Measurements from ENCODE around the gene DLG4.

Gene DLG4

GRCh38 chr17:7211491-7212273 is 8.0 kb downstream of the DLG4 start:
- Histone ChIP-seq H3K27me3 (ENCODE audit: control insufficient read depth, low read length) (no peaks in the 10 kb centered on the region), H3K4me3 (ENCODE audit: low read length) (no peak overlapping the region), H3K9me3 (ENCODE audit: control insufficient read depth, insufficient read depth, low read length) (no peaks in the 10 kb centered on the region), H3K4me2 (ENCODE audit: low read length) (no peak overlapping the region), H3K36me3 (ENCODE audit: control insufficient read depth, low read length) (no peaks in the 10 kb centered on the region), H3K9me2 (replicated peaks; ENCODE audit: control insufficient read depth, low read length) (no peaks in the 10 kb centered on the region), H3K79me2 (ENCODE audit: control insufficient read depth, low read length) (peaks cover 39% of the 10 kb centered on the region), H3K27ac (ENCODE audit: low read depth, low read length) (no peak overlapping the region), H4K20me1 (ENCODE audit: control insufficient read depth, insufficient read depth, low read depth, low read length) (no peaks in the 10 kb centered on the region; the same call in 1 of the 2 replicates), H3F3A (ENCODE audit: control insufficient read depth, insufficient read depth) (0 out of 2 replicates have a peak, but pooled peaks cover 4% of the 10 kb centered on the region), H3K4me1 (ENCODE audit: control insufficient read depth, low read length) (peaks cover 30% of the 10 kb centered on the region)
- TF ChIP-seq CTCF (IDR thresholded peaks at IDR 0.05; ENCODE audit: low read depth, low read length, poor library complexity, severe bottlenecking) (no peak), EZH2phosphoT487 (IDR thresholded peaks at IDR 0.05; ENCODE audit: borderline replicate concordance, low read length) (no peak)

- Histone ChIP-seq H3F3A (ENCODE audit: control insufficient read depth, insufficient read depth) (0 out of 2 replicates have a peak, but pooled peaks cover 4% of the 10 kb centered on the region), H3K27me3 (ENCODE audit: control insufficient read depth, low read length) (no peaks in the 10 kb centered on the region), H3K4me3 (ENCODE audit: low read length) (no peak overlapping the region), H3K9me2 (replicated peaks; ENCODE audit: control insufficient read depth, low read length) (no peaks in the 10 kb centered on the region), H3K27ac (ENCODE audit: low read depth, low read length) (no peak overlapping the region), H4K20me1 (ENCODE audit: control insufficient read depth, insufficient read depth, low read depth, low read length) (no peaks in the 10 kb centered on the region; the same call in 1 of the 2 replicates), H3K4me2 (ENCODE audit: low read length) (no peak overlapping the region), H3K36me3 (ENCODE audit: control insufficient read depth, low read length) (peaks cover under 1% of the 10 kb centered on the region; the same call in 1 of the 2 replicates), H3K4me1 (ENCODE audit: control insufficient read depth, low read length) (peaks cover 28% of the 10 kb centered on the region), H3K9me3 (ENCODE audit: control insufficient read depth, insufficient read depth, low read length) (no peaks in the 10 kb centered on the region), H3K79me2 (ENCODE audit: control insufficient read depth, low read length) (peaks cover 27% of the 10 kb centered on the region)
- TF ChIP-seq CTCF (IDR thresholded peaks at IDR 0.05; ENCODE audit: low read depth, low read length, poor library complexity, severe bottlenecking), result no peak
- no peak for TF ChIP-seq EZH2phosphoT487 (IDR thresholded peaks at IDR 0.05; ENCODE audit: borderline replicate concordance, low read length)
These were observed 10.7 kb downstream of the DLG4 start for GRCh38 chr17:7208754-7209460.

GRCh38 chr17:7208027-7208571 is 11.5 kb downstream of the DLG4 start:
- no peak overlapping the region for H3K4me2 ChIP-seq (ENCODE audit: low read length)
- TF ChIP-seq CTCF (IDR thresholded peaks at IDR 0.05; ENCODE audit: low read depth, low read length, poor library complexity, severe bottlenecking), result no peak
- no peaks in the 10 kb centered on the region for H3K9me2 ChIP-seq (replicated peaks; ENCODE audit: control insufficient read depth, low read length)
- H3K79me2 ChIP-seq (ENCODE audit: control insufficient read depth, low read length), result peaks cover 20% of the 10 kb centered on the region
- H4K20me1 ChIP-seq (ENCODE audit: control insufficient read depth, insufficient read depth, low read depth, low read length), result no peaks in the 10 kb centered on the region; the same call in 1 of the 2 replicates
- no peak overlapping the region for H3K27ac ChIP-seq (ENCODE audit: low read depth, low read length)
- peaks cover 21% of the 10 kb centered on the region for H3K4me1 ChIP-seq (ENCODE audit: control insufficient read depth, low read length)
- H3K27me3 ChIP-seq (ENCODE audit: control insufficient read depth, low read length), result no peaks in the 10 kb centered on the region
- H3F3A ChIP-seq (ENCODE audit: control insufficient read depth, insufficient read depth), result 0 out of 2 replicates have a peak, but pooled peaks cover 2% of the 10 kb centered on the region
- peaks cover 9% of the 10 kb centered on the region for H3K36me3 ChIP-seq (ENCODE audit: control insufficient read depth, low read length)
- no peak overlapping the region for H3K4me3 ChIP-seq (ENCODE audit: low read length)
- no peaks in the 10 kb centered on the region for H3K9me3 ChIP-seq (ENCODE audit: control insufficient read depth, insufficient read depth, low read length)

Measured in DOHH2 (cell line).